Mammary epithelial cell (primary cell): Measurements from ENCODE around the gene FBXO46.
"Not testable (repeated sequence)": the region's sequence is repeated elsewhere in the genome, so short reads cannot be mapped to it uniquely, and the experiment has no call there.

ENCODE experiments used
- CTCF ChIP-seq, 2 donors: IDR thresholded peaks in 1 of 2; conservative IDR thresholded peaks in 1 of 2; 2 replicates each; pipeline ENCODE4 v1.5.1; 2011 to 2012; ENCODE audit warnings: inconsistent platforms in 2 of 2, low read length in 2 of 2, mild to moderate bottlenecking in 2 of 2, control low read depth in 1 of 2, low read depth in 1 of 2; ENCODE audit not compliant: insufficient read depth in 1 of 2; ENCODE audit errors: extremely low read depth in 1 of 2
- EZH2 ChIP-seq: IDR thresholded peaks from 2 replicates; pipeline ENCODE4 v1.6.1; 2012; ENCODE audit warnings: low read length, inconsistent platforms, borderline replicate concordance

GRCh38 chr19:45728683-45729082, 2.0 kb downstream of the FBXO46 start:
- TF ChIP-seq CTCF (conservative IDR thresholded peaks at IDR 0.05 in 1 of 2, IDR thresholded peaks at IDR 0.05 in 1 of 2; ENCODE audit: extremely low read depth in 1 of 2, insufficient read depth in 1 of 2, low read depth in 1 of 2, low read length in 2 of 2); EZH2: not testable (repeated sequence)
